ENCODE data around the gene UGT1A3.

Gene UGT1A3

GRCh38 chr2:233706720-233707119 lies 22.1 kb upstream of the UGT1A3 start:
- no peak for DNase-seq (ENCODE audit: low read depth)
- H3K4me3 ChIP-seq (ENCODE audit: low read depth, low read length), result no peak overlapping the region

GRCh38 chr2:233707940-233708644 lies 20.8 kb upstream of the UGT1A3 start:
- no peak for DNase-seq (ENCODE audit: low read depth)
- no peak overlapping the region for H3K4me3 ChIP-seq (ENCODE audit: low read depth, low read length)
- no peak for TF ChIP-seq CTCF (IDR thresholded peaks at IDR 0.05; ENCODE audit: insufficient read depth, low read depth, low read length, missing control alignments)

More at GRCh38 chr2:233706720-233707119, 22.1 kb upstream of the UGT1A3 start:
- TF ChIP-seq CTCF (IDR thresholded peaks at IDR 0.05; ENCODE audit: insufficient read depth, low read depth, low read length, missing control alignments), result no peak

GRCh38 chr2:233708942-233709341 lies 19.9 kb upstream of the UGT1A3 start:
- no peak for DNase-seq (ENCODE audit: low read depth)
- no peak overlapping the region for H3K4me3 ChIP-seq (ENCODE audit: low read depth, low read length)
- no peak for TF ChIP-seq CTCF (IDR thresholded peaks at IDR 0.05; ENCODE audit: insufficient read depth, low read depth, low read length, missing control alignments)

- peak; percentile 68 for DNase-seq (ENCODE audit: low read depth)
- no peak overlapping the region for H3K4me3 ChIP-seq (ENCODE audit: low read depth, low read length)
- peak; percentile 93 for TF ChIP-seq CTCF (IDR thresholded peaks at IDR 0.05; ENCODE audit: insufficient read depth, low read depth, low read length, missing control alignments)
These were observed 17.4 kb upstream of the UGT1A3 start for GRCh38 chr2:233711312-233712008.

- TF ChIP-seq CTCF (IDR thresholded peaks at IDR 0.05; ENCODE audit: insufficient read depth, low read depth, low read length, missing control alignments), result no peak
- no peak for DNase-seq (ENCODE audit: low read depth)
- H3K4me3 ChIP-seq (ENCODE audit: low read depth, low read length), result no peak within 1 kb of the TSS
These were observed 16.1 kb upstream of the UGT1A3 start, which contains the start of gene UGT1A5 for GRCh38 chr2:233712611-233713261. UGT1A5 (plus strand) TSS chr2:233712907; CDS start chr2:233712992, 85 bp downstream.

GRCh38 chr2:233713262-233713615 lies 15.6 kb upstream of the UGT1A3 start:
- TF ChIP-seq CTCF (IDR thresholded peaks at IDR 0.05; ENCODE audit: insufficient read depth, low read depth, low read length, missing control alignments), result no peak
- no peak overlapping the region for H3K4me3 ChIP-seq (ENCODE audit: low read depth, low read length)
- no peak for DNase-seq (ENCODE audit: low read depth)
